ENCODE measurements around the gene NOTCH2. TPM values are rescaled to one million over a fixed set of nuclear protein-coding genes. Genes with fewer than 3 reads are reported as not detected.

NOTCH2 gene
- total and polyA plus RNA-seq, 12 donors, result 5.4 to 138 (median 71.5) TPM

DNA sequence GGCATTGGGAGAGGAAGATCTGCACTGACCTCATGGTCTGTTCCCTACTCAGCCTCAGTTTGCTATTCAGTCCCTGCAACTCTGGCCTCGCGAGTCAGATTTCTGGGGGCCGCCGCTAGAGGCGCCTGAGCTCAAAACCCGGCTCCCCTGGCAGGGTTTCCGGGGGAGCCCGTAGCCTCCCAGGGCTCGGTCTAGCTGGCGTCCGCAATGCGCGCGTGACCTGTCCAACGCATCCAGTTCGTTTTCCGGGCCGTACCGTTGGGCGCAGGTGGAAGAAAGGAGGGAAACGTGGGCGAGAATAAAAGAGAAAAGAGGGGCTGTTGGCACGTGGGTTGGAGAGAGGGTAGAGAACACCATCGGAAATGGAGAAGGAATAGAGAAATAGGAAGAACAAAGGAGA lies 173.2 kb downstream of the NOTCH2 start, which contains the start of gene ADAM30:
TSS of gene ADAM30 (minus strand) at position 213 of the 400 bp plus-strand sequence. CDS start at position 34, 179 bp downstream.
- intact Hi-C loops (cut with DNase I), result no loop called here
- Histone ChIP-seq H3K27ac (no peak within 1 kb of the TSS), H3K36me3 (replicated peaks in 1 of 2) (no peaks in the 10 kb centered on the region), H3K4me1 (replicated peaks in 1 of 2) (no peaks in the 10 kb centered on the region), H3K27me3 (peaks cover 5% of the 10 kb centered on the region), H3K4me3 (no peak within 1 kb of the TSS), H3K9me3 (replicated peaks in 1 of 3) (no peaks in the 10 kb centered on the region)
- no peak for DNase-seq
- WGBS, 4 donors, result 42 to 53% (median 43%) methylated on average over 23 to 24 of the region's 24 CpGs
- TF ChIP-seq POLR2A (IDR thresholded peaks at IDR 0.05) (no peak), CTCF (IDR thresholded peaks at IDR 0.05) (no peak)

DNA sequence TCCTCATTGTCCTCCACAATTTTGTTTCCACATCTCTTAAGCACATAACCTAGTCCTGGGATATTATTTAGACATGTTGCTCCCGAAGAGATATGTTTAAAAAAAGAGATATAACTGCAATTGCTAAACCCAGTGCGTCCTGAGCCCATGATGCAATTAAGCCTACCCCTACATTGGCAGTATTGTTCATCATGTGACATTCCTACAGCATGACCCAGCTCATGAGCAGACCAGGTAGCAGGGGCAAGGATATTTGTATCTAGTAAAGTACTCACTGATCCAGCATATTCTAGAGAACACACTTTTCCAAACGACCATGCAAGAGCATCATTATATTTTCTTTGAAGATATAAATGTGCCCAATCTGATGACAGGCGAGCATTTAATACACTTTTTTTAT lies 174.4 kb downstream of the NOTCH2 start:
- Histone ChIP-seq H3K4me1 (replicated peaks in 1 of 2) (no peaks in the 10 kb centered on the region), H3K27me3 (peaks cover 5% of the 10 kb centered on the region), H3K36me3 (replicated peaks in 1 of 2) (no peaks in the 10 kb centered on the region), H3K9me3 (replicated peaks in 1 of 3) (no peaks in the 10 kb centered on the region), H3K27ac (no peak overlapping the region), H3K4me3 (no peak overlapping the region)
- no peak for TF ChIP-seq CTCF (IDR thresholded peaks at IDR 0.05)
- TF ChIP-seq POLR2A (IDR thresholded peaks at IDR 0.05), result no peak
- intact Hi-C loops (cut with DNase I), result no loop called here
- 74 to 84% (median 79%) methylated on average over 4 of the region's 4 CpGs for WGBS, 4 donors
- DNase-seq, result no peak

DNA sequence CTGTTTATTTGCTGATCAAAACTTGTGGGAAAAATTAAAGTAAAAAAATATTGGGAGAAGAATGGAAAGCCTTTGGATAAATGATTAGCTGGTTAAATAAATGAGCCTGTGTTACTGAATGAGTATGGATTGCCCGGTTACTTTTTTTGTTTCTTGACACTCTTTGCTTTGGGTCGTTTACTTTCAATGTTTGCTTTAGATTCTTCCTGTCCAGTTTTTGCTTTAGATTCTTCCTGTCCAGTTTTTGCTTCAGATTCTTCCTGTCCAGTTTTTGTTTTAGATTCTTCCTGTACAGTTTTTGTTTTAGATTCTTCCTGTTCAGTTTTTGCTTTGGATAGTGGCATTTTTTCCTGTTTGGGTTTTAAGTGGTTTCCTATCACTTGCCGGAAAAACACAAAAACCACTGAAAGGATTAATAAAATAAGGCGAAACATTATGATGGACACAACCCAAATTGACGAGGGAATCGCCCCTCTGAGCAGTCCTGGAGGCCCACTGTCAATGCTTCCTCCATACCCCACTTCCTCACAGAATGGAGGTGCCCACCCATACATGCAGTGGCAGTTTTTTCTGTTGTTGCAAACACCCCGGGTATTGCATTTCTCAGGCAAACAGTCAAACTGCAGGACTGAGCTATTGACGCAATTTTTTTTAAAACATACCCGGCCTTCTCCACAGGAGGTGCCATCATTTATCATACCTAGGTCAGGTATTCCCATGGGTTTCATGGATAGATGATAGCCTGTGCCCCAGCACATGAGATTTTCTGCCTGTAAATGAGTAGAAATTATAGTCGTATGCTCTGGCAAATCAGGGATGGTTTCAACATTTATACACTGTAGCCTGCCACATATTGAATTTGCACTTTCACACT lies 175.4 kb downstream of the NOTCH2 start:
- WGBS, 4 donors, result 60 to 77% (median 66%) methylated on average over 10 of the region's 10 CpGs
- intact Hi-C loops (cut with DNase I), result no loop called here
- peaks cover 5% of the 10 kb centered on the region for H3K27me3 ChIP-seq
- no peaks in the 10 kb centered on the region for H3K36me3 ChIP-seq (replicated peaks in 1 of 2)
- H3K9me3 ChIP-seq (replicated peaks in 1 of 3), result no peaks in the 10 kb centered on the region
- DNase-seq, result no peak
- H3K4me1 ChIP-seq (replicated peaks in 1 of 2), result no peaks in the 10 kb centered on the region
- H3K4me3 ChIP-seq, result no peak overlapping the region
- no peak overlapping the region for H3K27ac ChIP-seq
- TF ChIP-seq CTCF (IDR thresholded peaks at IDR 0.05), result no peak
- TF ChIP-seq POLR2A (IDR thresholded peaks at IDR 0.05), result no peak

GRCh38 chr1:119893238-119893791 lies 176.1 kb downstream of the NOTCH2 start:
- intact Hi-C loops (cut with DNase I), result no loop called here
- Histone ChIP-seq H3K27ac (no peak overlapping the region), H3K4me1 (replicated peaks in 1 of 2) (no peaks in the 10 kb centered on the region), H3K4me3 (no peak overlapping the region), H3K9me3 (replicated peaks in 1 of 3) (no peaks in the 10 kb centered on the region), H3K27me3 (peaks cover 5% of the 10 kb centered on the region), H3K36me3 (replicated peaks in 1 of 2) (no peaks in the 10 kb centered on the region)
- WGBS, 4 donors, result 72 to 89% (median 84%) methylated on average over 4 to 6 of the region's 6 CpGs
- no peak for DNase-seq
- no peak for TF ChIP-seq POLR2A (IDR thresholded peaks at IDR 0.05)
- no peak for TF ChIP-seq CTCF (IDR thresholded peaks at IDR 0.05)

All from adrenal gland (tissue), 12 donors.